ENCODE data around the gene PEAR1. TPM values are rescaled to one million over a fixed set of nuclear protein-coding genes. Genes with fewer than 3 reads are reported as not detected.

Gene PEAR1
- total and polyA plus RNA-seq, 8 donors: 1.2 to 16.3 (median 2.7) TPM

DNA sequence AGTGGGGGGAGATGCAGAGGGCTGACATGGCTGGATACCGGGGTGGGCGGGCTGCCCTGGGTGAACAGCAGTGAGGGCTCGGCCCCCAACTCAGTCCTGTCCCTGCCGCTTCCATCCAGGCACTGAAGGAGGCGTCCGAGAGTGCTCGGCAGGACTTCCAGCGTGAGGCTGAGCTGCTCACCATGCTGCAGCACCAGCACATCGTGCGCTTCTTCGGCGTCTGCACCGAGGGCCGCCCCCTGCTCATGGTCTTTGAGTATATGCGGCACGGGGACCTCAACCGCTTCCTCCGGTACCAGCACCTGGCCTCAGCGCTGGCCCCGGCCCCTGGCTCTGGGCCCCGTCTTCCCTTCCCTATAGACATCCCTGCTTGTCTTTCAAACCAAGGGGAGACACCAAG lies 17.2 kb upstream of the PEAR1 start:
- no peak for DNase-seq
- Histone ChIP-seq H3K9me3 (no peaks in the 10 kb centered on the region), H3K36me3 (no peaks in the 10 kb centered on the region), H3K27ac (no peak overlapping the region), H3K4me3 (no peak overlapping the region), H3K27me3 (peaks cover 0 to 81% (median 15%) of the 10 kb centered on the region in 3 donors), H3K4me1 (no peaks in the 10 kb centered on the region)
- intact Hi-C loops (cut with DNase I; ENCODE audit: low total_unique reads): no loop called here
- WGBS, 5 donors: 16 to 33% (median 29%) methylated on average over 13 to 21 of the region's 21 CpGs
- TF ChIP-seq POLR2AphosphoS5 (IDR thresholded peaks at IDR 0.05): no peak
- TF ChIP-seq EP300 (IDR thresholded peaks at IDR 0.05): no peak
- TF ChIP-seq, protein P1, sequence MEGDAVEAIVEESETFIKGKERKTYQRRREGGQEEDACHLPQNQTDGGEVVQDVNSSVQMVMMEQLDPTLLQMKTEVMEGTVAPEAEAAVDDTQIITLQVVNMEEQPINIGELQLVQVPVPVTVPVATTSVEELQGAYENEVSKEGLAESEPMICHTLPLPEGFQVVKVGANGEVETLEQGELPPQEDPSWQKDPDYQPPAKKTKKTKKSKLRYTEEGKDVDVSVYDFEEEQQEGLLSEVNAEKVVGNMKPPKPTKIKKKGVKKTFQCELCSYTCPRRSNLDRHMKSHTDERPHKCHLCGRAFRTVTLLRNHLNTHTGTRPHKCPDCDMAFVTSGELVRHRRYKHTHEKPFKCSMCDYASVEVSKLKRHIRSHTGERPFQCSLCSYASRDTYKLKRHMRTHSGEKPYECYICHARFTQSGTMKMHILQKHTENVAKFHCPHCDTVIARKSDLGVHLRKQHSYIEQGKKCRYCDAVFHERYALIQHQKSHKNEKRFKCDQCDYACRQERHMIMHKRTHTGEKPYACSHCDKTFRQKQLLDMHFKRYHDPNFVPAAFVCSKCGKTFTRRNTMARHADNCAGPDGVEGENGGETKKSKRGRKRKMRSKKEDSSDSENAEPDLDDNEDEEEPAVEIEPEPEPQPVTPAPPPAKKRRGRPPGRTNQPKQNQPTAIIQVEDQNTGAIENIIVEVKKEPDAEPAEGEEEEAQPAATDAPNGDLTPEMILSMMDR (IDR thresholded peaks at IDR 0.05): no peak
- no peak for TF ChIP-seq POLR2A (IDR thresholded peaks at IDR 0.05)

DNA sequence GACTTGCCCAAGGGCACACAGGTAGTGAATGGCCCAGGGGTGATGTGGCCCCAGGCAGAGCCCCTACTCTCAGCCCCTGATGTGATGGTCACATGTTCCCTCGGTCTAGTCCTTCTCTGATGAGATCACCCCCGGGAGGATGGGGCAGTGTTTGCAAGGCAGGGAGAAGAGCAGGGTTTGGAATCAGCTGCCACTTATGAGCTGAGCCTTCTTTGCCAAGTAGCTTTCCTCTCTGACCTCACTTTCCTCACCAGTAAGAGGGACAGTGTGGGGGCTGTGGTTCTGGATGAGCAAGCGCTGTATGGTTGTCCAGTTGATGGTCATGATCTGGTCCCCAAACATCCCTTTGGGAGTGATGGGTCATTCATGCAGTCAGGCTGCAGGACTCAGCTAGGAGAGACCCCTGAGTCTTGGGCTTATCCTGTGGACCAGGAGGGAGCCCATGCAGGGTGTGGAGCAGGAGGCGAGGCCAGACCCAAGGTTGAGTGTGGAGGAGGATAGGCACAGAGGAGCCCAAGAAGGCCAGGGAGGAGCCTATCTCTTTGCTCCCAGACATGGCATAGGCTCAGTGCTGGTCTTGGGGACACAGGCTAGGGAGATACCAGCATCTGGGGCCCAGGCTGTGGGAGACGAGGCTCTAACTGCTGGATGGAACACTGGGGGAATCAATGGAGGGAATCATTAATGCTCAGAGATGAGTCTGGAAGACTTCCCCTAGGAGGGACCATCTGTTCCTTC lies 15.9 kb upstream of the PEAR1 start:
- TF ChIP-seq, protein P1 (IDR thresholded peaks at IDR 0.05): no peak
- TF ChIP-seq POLR2AphosphoS5 (IDR thresholded peaks at IDR 0.05): no peak
- TF ChIP-seq POLR2A (IDR thresholded peaks at IDR 0.05): no peak
- no peak for TF ChIP-seq EP300 (IDR thresholded peaks at IDR 0.05)
- Histone ChIP-seq H3K27ac (no peak overlapping the region), H3K36me3 (no peaks in the 10 kb centered on the region), H3K27me3 (peaks cover 0 to 87% (median 15%) of the 10 kb centered on the region in 3 donors), H3K4me3 (no peak overlapping the region), H3K4me1 (no peaks in the 10 kb centered on the region), H3K9me3 (no peaks in the 10 kb centered on the region)
- DNase-seq: no peak
- intact Hi-C loops (cut with DNase I; ENCODE audit: low total_unique reads): no loop called here
- 70 to 80% (median 78%) methylated on average over 3 to 5 of the region's 5 CpGs for WGBS, 5 donors

DNA sequence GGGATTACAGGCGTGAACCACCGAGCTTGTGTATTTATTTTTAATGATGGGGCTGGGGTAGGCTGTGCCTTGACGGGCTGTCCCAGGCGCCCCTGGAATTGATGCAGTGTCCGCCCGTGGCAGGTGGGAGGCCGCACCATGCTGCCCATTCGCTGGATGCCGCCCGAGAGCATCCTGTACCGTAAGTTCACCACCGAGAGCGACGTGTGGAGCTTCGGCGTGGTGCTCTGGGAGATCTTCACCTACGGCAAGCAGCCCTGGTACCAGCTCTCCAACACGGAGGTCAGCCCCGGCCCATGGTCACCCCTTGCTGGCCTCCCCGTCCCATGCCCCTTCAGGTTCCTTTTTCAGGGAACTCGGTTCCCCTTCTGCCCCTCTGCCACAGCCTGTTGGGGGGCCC lies 13.6 kb upstream of the PEAR1 start:
- DNase-seq: no peak
- WGBS, 5 donors: 88 to 93% (median 90%) methylated on average over 16 to 21 of the region's 21 CpGs
- intact Hi-C loops (cut with DNase I; ENCODE audit: low total_unique reads): no loop called here

DNA sequence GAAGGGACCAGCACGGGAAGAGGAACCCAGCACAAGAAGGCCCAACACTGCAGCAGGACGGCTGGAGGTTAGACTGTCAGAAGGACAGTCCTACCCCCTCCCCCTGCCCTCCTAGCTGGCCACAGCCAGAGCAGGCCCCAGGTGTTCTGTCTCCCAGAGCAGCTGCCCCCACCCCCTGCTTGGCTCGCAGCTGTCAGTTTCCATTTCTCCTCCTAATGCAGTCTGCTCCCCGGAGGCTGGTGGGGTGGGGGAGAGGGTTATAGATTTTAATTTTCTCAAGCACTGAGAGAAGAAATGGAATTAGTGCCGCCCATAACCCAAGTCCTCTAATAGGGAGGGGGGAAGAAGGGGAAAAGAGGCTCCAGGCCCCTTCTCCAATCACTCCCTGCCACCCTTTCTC lies 13.0 kb upstream of the PEAR1 start:
- Histone ChIP-seq H3K27ac (no peak overlapping the region), H3K4me1 (no peaks in the 10 kb centered on the region), H3K9me3 (no peaks in the 10 kb centered on the region), H3K36me3 (no peaks in the 10 kb centered on the region), H3K4me3 (no peak overlapping the region), H3K27me3 (peaks cover 0 to 99% (median 16%) of the 10 kb centered on the region in 3 donors)
- TF ChIP-seq, protein P1 (IDR thresholded peaks at IDR 0.05): no peak
- no peak for TF ChIP-seq POLR2AphosphoS5 (IDR thresholded peaks at IDR 0.05)
- TF ChIP-seq POLR2A (IDR thresholded peaks at IDR 0.05): no peak
- TF ChIP-seq EP300 (IDR thresholded peaks at IDR 0.05): no peak
- DNase-seq: no peak
- 60 to 80% (median 64%) methylated on average over 5 of the region's 5 CpGs for WGBS, 5 donors
- intact Hi-C loops (cut with DNase I; ENCODE audit: low total_unique reads): no loop called here

More for the DNA sequence above, 13.6 kb upstream of the PEAR1 start:
- Histone ChIP-seq H3K4me3 (no peak overlapping the region), H3K9me3 (no peaks in the 10 kb centered on the region), H3K27me3 (peaks cover 0 to 98% (median 17%) of the 10 kb centered on the region in 3 donors), H3K27ac (no peak overlapping the region), H3K4me1 (no peaks in the 10 kb centered on the region), H3K36me3 (no peaks in the 10 kb centered on the region)
- TF ChIP-seq, protein P1 (IDR thresholded peaks at IDR 0.05): no peak
- TF ChIP-seq POLR2AphosphoS5 (IDR thresholded peaks at IDR 0.05) (no peak), POLR2A (IDR thresholded peaks at IDR 0.05) (no peak), EP300 (IDR thresholded peaks at IDR 0.05) (no peak)
